ENCODE results near the gene ITFG2.

The ITFG2 gene

DNA sequence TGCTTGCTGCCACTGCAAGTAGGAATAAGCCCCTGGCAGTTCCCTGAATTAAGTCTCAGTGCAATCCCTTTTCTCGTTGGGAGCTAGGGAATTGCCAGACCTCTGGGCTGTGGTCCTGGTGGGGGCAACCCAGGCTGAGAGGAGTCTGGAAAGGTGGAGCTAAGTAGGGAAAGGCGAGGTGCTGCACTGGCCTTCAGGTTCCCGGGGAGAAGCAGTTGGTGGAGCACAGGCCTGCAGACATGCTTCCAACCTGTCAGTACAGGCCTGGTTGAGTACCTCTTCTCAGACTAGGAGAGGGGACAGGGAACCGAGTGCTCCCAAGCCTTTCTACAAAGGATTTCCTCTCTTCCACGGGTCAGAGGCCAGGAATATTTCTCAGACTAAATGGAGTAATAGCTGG, 20.9 kb downstream of the ITFG2 start:
- H3K9me3 ChIP-seq: no peaks in the 10 kb centered on the region
- peaks cover 4% of the 10 kb centered on the region for H3K36me3 ChIP-seq
- TF ChIP-seq, protein P1, sequence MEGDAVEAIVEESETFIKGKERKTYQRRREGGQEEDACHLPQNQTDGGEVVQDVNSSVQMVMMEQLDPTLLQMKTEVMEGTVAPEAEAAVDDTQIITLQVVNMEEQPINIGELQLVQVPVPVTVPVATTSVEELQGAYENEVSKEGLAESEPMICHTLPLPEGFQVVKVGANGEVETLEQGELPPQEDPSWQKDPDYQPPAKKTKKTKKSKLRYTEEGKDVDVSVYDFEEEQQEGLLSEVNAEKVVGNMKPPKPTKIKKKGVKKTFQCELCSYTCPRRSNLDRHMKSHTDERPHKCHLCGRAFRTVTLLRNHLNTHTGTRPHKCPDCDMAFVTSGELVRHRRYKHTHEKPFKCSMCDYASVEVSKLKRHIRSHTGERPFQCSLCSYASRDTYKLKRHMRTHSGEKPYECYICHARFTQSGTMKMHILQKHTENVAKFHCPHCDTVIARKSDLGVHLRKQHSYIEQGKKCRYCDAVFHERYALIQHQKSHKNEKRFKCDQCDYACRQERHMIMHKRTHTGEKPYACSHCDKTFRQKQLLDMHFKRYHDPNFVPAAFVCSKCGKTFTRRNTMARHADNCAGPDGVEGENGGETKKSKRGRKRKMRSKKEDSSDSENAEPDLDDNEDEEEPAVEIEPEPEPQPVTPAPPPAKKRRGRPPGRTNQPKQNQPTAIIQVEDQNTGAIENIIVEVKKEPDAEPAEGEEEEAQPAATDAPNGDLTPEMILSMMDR (IDR thresholded peaks at IDR 0.05; ENCODE audit: low read depth, low read length): no peak
- DNase-seq: no peak
- H3K4me1 ChIP-seq: peaks cover 11% of the 10 kb centered on the region
- no peak overlapping the region for H3K4me3 ChIP-seq (ENCODE audit: low read depth, low read length)
- no peaks in the 10 kb centered on the region for H3K27me3 ChIP-seq

DNA sequence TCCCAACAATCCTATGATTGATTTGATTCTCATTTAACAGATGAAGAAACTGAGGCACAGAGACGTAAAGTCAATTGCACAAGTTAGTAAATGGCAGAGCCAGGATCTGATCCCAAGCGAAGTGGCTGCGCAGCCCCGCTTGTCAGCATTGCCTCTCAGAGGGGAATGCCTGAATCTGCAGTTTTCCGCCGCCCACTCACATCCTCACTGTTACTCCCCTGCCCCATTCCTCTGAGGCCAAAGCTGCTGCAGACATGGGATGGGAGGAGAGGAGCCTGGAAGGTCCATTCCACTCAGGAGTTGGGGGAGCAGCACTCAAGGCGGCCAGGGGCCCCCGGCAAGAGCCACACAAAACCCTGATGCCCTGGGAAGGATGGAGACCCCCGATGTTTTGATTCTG, 21.3 kb downstream of the ITFG2 start:
- DNase-seq: no peak
- H3K36me3 ChIP-seq: no peaks in the 10 kb centered on the region; the same call in none of the 2 replicates

DNA sequence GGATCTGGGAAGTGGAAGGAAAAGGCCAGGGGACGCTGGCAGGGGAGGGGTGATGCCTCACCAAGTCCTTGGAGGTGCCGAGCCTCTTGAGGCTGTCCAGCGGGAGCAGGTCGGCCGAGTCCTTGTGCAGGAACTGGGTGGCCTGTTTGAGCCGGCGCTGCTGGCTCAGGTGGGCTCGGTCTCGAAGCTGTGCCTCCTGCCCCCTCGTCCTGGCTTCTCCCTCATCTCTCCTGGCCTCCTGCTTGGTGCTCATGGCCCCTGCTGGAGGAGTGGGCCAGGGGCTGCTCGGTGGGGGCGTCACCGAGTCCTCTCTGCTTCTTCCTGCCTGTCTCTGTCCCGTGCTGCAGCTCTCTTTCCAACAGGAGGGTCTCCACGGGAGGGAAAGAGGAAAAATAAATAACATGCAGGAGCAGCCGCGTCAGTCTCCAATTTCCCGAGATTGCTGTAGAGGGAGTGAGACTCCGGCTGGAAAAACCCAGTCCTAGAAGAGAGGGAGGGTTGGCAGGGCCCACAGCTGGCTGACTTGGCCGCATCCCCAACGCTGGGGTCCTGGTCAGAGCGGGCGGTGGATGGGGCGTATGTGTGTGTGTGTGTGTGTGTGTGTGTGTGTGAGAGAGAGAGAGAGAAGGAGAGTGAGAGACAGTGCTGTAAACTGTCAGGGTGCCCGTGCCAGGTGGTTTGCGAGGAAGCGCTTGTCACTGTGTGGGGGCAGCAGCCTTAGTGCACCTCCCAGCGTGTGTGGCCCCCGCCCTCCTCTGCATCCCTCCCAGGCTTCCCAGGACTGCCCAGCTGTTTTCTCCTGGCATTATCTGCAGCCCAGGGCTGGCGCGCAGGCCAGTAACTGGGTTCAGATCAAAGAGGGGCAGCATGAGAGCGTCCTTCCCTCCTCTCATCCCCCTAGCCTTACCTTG, 22.4 kb downstream of the ITFG2 start, which contains the start of gene NRIP2:
TSS of gene NRIP2 (minus strand) at position 455 of the 911 bp plus-strand sequence. CDS start at position 403, 52 bp downstream.
- H3K4me1 ChIP-seq: peaks cover 11% of the 10 kb centered on the region
- TF ChIP-seq, protein P1 (IDR thresholded peaks at IDR 0.05; ENCODE audit: low read depth, low read length): peak; percentile 12; the same call in 1 of the 2 replicates
- H3K27me3 ChIP-seq: no peaks in the 10 kb centered on the region
- H3K9me3 ChIP-seq: no peaks in the 10 kb centered on the region
- peak; percentile 77 for DNase-seq
- H3K4me3 ChIP-seq (ENCODE audit: low read depth, low read length): peak within 1 kb of the TSS; percentile 22
- no peaks in the 10 kb centered on the region for H3K36me3 ChIP-seq

More for the DNA sequence above, 21.3 kb downstream of the ITFG2 start:
- Histone ChIP-seq H3K9me3 (no peaks in the 10 kb centered on the region), H3K4me1 (peaks cover 11% of the 10 kb centered on the region), H3K27me3 (no peaks in the 10 kb centered on the region), H3K4me3 (ENCODE audit: low read depth, low read length) (no peak overlapping the region)
- TF ChIP-seq, protein P1 (IDR thresholded peaks at IDR 0.05; ENCODE audit: low read depth, low read length): no peak

DNA sequence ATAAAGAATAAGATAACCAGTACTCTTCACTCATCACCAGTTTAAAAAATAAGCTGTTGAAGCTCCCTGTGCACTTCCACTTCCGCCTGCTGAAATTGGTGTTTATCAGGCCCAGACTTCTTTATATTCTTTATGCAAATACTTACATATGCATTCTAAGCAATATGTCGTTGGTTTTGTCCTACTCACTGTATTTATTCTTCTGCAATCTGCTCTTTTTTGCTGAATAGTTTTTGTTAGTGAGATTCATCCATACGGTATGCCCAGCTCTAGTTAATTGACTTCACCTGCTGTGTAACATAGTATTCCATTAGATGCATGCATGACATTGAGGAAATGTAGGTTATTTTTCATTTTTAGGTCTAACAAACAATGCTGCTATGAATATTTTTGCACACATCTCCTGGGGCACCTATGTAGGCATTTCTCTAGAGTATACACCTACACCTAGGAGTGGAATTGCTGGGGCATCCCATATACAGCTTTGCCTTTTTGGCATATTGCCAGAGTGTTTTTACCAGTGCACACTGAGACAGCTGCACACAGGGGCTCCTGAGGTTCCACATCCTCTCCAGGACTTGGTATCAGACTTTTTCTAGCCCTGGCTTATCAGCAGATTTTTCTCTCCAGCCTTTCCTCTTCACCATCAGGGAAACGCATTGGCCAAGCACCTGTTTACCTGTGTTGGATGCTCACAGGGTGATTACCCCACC, 23.4 kb downstream of the ITFG2 start:
- Histone ChIP-seq H3K4me1 (peaks cover 11% of the 10 kb centered on the region), H3K27me3 (no peaks in the 10 kb centered on the region), H3K9me3 (no peaks in the 10 kb centered on the region), H3K4me3 (ENCODE audit: low read depth, low read length) (no peak overlapping the region), H3K36me3 (no peaks in the 10 kb centered on the region)
- TF ChIP-seq, protein P1 (IDR thresholded peaks at IDR 0.05; ENCODE audit: low read depth, low read length): no peak
- no peak for DNase-seq

DNA sequence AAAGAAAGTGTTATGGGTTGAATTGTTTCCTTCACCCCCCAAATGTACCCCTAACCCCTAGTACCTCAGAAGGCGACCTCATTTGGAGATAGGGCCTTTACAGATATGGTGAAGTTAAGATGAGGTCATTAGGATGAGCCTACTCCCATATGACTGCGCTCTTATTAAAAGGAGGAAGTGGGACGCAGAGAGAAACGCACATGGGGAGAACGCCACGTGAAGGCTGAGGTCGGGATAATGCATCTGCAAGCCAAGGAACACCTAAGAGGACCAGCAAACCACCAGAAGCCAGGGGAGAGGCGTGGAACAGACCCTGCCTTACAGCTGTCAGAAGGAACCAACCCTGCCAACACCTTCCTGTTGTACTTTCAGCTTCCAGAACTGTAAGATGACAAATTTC, 24.1 kb downstream of the ITFG2 start:
- H3K4me1 ChIP-seq: peaks cover 17% of the 10 kb centered on the region
- H3K4me3 ChIP-seq (ENCODE audit: low read depth, low read length): no peak overlapping the region
- no peak for DNase-seq
- no peaks in the 10 kb centered on the region for H3K9me3 ChIP-seq
- TF ChIP-seq, protein P1 (IDR thresholded peaks at IDR 0.05; ENCODE audit: low read depth, low read length): no peak
- H3K27me3 ChIP-seq: no peaks in the 10 kb centered on the region
- no peaks in the 10 kb centered on the region for H3K36me3 ChIP-seq
